CD4-positive, CD25-positive, alpha-beta regulatory T cell (primary cell): ENCODE measurements around the gene PCSK6. TPM values are rescaled to one million over a fixed set of nuclear protein-coding genes. Genes with fewer than 3 reads are reported as not detected.

Experiments used
- ATAC-seq, 2 donors: fragments of 150-1000 bp; cut with Tn5 transposase; one replicate each; pipeline ENCODE4 v1.10.0; 2021; ENCODE audit warnings: low read depth in 2 of 2, moderate number of reproducible peaks in 2 of 2, moderate library complexity in 1 of 2
- DNase-seq, 3 donors: peaks; one replicate each; pipeline versions ENCODE4 v3.0.0 to v3.0.0-alpha.2; 2012 to 2022; ENCODE audit warnings: mixed read lengths in 1 of 3
- H3K27ac ChIP-seq: one replicate; pipeline ENCODE4 v1.7.0; 2013; ENCODE audit warnings: mild to moderate bottlenecking, low read length; ENCODE audit not compliant: insufficient read depth, poor library complexity, severe bottlenecking
- H3K27me3 ChIP-seq: one replicate; pipeline ENCODE4 v1.7.0; 2013; ENCODE audit warnings: low read length; ENCODE audit not compliant: control insufficient read depth, insufficient read depth
- H3K36me3 ChIP-seq: one replicate; pipeline ENCODE4 v1.7.0; 2013; ENCODE audit warnings: mild to moderate bottlenecking, low read length, moderate library complexity; ENCODE audit not compliant: control insufficient read depth, insufficient read depth
- H3K4me1 ChIP-seq: 2 replicates; pipeline ENCODE4 v1.7.0; 2013; ENCODE audit warnings: mild to moderate bottlenecking, low read length; ENCODE audit not compliant: insufficient read depth, control insufficient read depth, poor library complexity, severe bottlenecking
- H3K4me3 ChIP-seq: one replicate; pipeline ENCODE4 v1.7.0; 2013; ENCODE audit warnings: low read depth, mild to moderate bottlenecking, low read length, moderate library complexity
- H3K9me3 ChIP-seq, 2 experiments: 1 replicate in 1 of 2; 2 replicates in 1 of 2; pipeline ENCODE4 v1.7.0; 2013; ENCODE audit warnings: low read length in 2 of 2, mild to moderate bottlenecking in 1 of 2, moderate library complexity in 1 of 2; ENCODE audit not compliant: control insufficient read depth in 2 of 2
- H3K27ac Mint-ChIP-seq, 3 donors: one replicate each; pipeline ENCODE4 v1.8.0; 2020 to 2022; ENCODE audit warnings: mild to moderate bottlenecking in 3 of 3, mixed read lengths in 3 of 3, moderate library complexity in 2 of 3
- H3K27me3 Mint-ChIP-seq: one replicate; pipeline ENCODE4 v1.8.0; 2022; ENCODE audit warnings: mild to moderate bottlenecking, mixed read lengths
- H3K36me3 Mint-ChIP-seq: one replicate; pipeline ENCODE4 v1.8.0; 2020; ENCODE audit warnings: mixed read lengths
- H3K4me1 Mint-ChIP-seq, 4 donors: one replicate each; pipeline ENCODE4 v1.8.0; 2020 to 2022; ENCODE audit warnings: mixed read lengths in 4 of 4, mild to moderate bottlenecking in 1 of 4
- H3K4me3 Mint-ChIP-seq, 4 donors: one replicate each; pipeline ENCODE4 v1.8.0; 2020 to 2022; ENCODE audit warnings: mild to moderate bottlenecking in 4 of 4, mixed read lengths in 4 of 4, moderate library complexity in 3 of 4
- H3K9me3 Mint-ChIP-seq, 7 donors: one replicate each; pipeline ENCODE4 v1.8.0; 2020 to 2022; ENCODE audit warnings: mixed read lengths in 7 of 7, mild to moderate bottlenecking in 3 of 7, moderate library complexity in 2 of 7
- polyA plus RNA-seq, 4 donors: library from polyadenylated mRNA; unstranded; fragments of 300-500 nt; fragmentation: Illumina TruSeq; gene quantifications; one replicate each; pipeline ENCODE4 v1.2.3, GENCODE V29; 2021
- total RNA-seq: library from RNA; stranded (reverse); gene quantifications from one replicate; pipeline ENCODE4 v1.2.3, GENCODE V29; 2022

PCSK6 gene
- total and polyA plus RNA-seq, 5 donors from 2014 or later = 0.07 to 1.1 (median 0.22) TPM; not detected in 1

DNA sequence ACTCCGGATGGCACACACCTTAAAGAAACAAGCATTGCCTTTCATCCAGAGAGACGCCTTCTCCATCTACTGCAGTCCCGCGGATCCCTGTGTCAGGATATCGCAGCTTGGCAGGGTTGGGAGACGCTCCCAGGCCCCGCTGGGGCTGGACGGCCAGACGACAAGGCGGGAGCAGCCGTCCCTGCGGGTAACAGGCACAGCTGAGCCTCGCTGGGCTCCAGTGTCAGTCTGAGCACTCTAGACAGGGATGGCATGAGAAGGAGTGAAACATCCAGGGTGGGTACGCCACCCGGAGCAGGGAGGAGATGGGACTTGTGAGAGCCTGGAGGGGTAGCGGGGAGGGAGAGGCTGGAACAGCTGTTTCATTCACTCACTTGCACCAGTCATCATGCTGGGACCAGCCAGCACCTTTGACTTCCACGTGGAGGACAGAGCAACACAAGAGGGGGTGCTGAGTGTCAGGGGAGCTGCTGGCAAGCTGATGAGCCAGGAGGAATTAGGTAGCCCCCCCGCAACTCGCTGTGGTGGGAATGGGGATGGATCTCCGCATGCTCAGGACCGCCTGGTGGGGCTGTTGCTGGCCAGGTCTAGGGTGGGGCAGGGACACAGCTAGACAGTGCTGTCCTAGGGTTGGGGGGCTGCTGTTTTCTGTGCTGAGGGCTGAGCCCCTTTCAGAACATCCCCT lies 162.9 kb downstream of the PCSK6 start:
- H3K9me3 ChIP-seq = no peaks in the 10 kb centered on the region
- H3K4me1 Mint-ChIP-seq = peaks cover 0 to 2% (median 0%) of the 10 kb centered on the region in 4 donors
- no peak overlapping the region for H3K4me3 Mint-ChIP-seq
- DNase-seq = no peak
- no peak overlapping the region for H3K27ac ChIP-seq
- no peak for ATAC-seq
- peaks cover 2% of the 10 kb centered on the region for H3K27me3 Mint-ChIP-seq
- no peaks in the 10 kb centered on the region for H3K4me1 ChIP-seq
- no peaks in the 10 kb centered on the region for H3K36me3 Mint-ChIP-seq
- H3K36me3 ChIP-seq = no peaks in the 10 kb centered on the region
- H3K27ac Mint-ChIP-seq = no peak overlapping the region
- no peak overlapping the region for H3K4me3 ChIP-seq
- peaks cover 0 to 5% (median 0%) of the 10 kb centered on the region in 7 donors for H3K9me3 Mint-ChIP-seq
- no peaks in the 10 kb centered on the region for H3K27me3 ChIP-seq

GRCh38 chr15:101326026-101326315 lies 163.5 kb downstream of the PCSK6 start:
- DNase-seq (no peak), ATAC-seq (no peak)
- Mint-ChIP-seq H3K27ac (no peak overlapping the region), H3K4me1 (peaks cover 0 to 6% (median 2%) of the 10 kb centered on the region in 4 donors), H3K9me3 (peaks cover 0 to 5% (median 0%) of the 10 kb centered on the region in 7 donors), H3K36me3 (no peaks in the 10 kb centered on the region), H3K27me3 (peaks cover 6% of the 10 kb centered on the region), H3K4me3 (no peak overlapping the region)
- no peaks in the 10 kb centered on the region for H3K27me3 ChIP-seq
- H3K4me1 ChIP-seq = no peaks in the 10 kb centered on the region
- H3K27ac ChIP-seq = no peak overlapping the region
- no peaks in the 10 kb centered on the region for H3K9me3 ChIP-seq
- H3K4me3 ChIP-seq = no peak overlapping the region
- H3K36me3 ChIP-seq = no peaks in the 10 kb centered on the region

DNA sequence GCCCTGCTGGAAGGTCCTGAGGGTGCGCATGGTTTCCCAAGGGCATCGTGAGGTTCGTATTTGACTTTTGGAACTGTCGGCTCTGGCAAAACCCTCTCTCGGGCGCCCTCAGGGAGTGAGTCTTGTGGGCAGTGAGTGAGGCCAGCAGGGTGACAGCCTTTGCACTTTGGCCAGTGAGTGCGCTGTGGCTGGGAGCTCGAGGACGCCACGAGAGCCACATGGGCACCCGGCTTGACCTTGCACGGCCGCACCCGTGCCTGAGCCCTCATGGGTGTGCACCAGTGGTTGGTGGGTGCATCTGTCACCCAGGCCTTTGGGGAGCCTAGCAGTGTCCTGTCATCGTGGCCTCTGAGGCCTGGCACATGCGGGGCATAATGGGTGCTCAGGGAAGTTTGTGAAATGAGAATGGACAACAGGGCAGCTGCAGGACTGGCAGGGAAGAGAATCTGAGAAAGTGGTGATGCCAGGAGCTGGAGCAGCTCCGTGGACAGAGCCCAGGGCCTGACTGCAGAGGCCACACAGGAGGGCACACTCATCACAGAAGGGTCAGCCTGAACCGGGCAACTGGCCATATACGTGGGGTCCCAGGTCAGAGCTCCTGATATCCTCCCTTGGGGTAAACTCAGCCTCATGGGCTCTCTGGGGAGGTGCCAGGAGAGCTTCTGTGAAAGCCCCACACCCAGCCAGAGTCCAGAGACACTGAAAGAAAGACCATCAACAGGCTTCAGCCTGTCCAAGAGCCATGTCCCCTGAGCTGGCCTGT lies 164.1 kb downstream of the PCSK6 start:
- no peaks in the 10 kb centered on the region for H3K36me3 ChIP-seq
- Mint-ChIP-seq H3K4me3 (no peak overlapping the region), H3K36me3 (no peaks in the 10 kb centered on the region), H3K9me3 (peaks cover 0 to 5% (median 0%) of the 10 kb centered on the region in 7 donors), H3K27me3 (peaks cover 11% of the 10 kb centered on the region), H3K27ac (no peak overlapping the region), H3K4me1 (peaks cover 0 to 12% (median 6%) of the 10 kb centered on the region in 4 donors)
- H3K27me3 ChIP-seq = no peaks in the 10 kb centered on the region
- ATAC-seq = no peak
- peaks cover 5% of the 10 kb centered on the region for H3K4me1 ChIP-seq
- no peaks in the 10 kb centered on the region for H3K9me3 ChIP-seq
- no peak overlapping the region for H3K27ac ChIP-seq
- no peak overlapping the region for H3K4me3 ChIP-seq
- no peak for DNase-seq

DNA sequence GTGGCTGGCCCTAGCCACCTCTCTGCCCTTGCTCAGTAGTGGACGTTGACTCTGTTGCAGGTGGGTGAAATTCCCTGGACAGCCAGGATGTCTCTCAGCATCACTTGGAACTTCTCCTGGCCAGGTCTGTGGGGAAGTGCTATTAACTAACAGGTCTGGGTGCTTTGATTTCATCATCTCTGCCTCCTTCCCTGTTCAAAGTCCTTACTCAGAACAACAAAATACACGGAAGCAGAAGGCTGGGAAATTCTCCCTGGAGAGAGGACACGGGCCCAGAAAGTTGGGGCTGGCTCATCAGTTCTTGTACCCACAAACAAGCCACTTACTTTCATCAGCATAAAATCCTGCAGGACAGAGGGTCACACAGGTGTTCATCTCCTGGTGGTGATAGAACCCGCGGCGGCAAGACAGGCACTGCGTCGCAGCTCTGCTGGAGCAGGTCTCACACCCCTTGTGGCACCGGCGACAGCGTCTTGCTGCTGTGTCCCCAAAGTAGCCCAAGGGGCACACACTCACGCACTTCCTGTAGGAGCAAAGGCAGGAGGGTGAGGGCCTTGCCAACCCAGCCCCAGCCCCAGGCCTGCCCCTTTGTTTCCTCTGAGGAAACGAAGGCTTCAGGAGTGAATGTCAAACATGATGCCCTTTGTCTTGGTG lies 164.9 kb downstream of the PCSK6 start:
- Mint-ChIP-seq H3K27ac (no peak overlapping the region), H3K27me3 (peaks cover 15% of the 10 kb centered on the region), H3K9me3 (peaks cover 0 to 4% (median 0%) of the 10 kb centered on the region in 7 donors), H3K4me1 (peaks cover 0 to 16% (median 9%) of the 10 kb centered on the region in 4 donors), H3K4me3 (no peak overlapping the region), H3K36me3 (no peaks in the 10 kb centered on the region)
- Histone ChIP-seq H3K9me3 (no peaks in the 10 kb centered on the region), H3K27ac (no peak overlapping the region), H3K4me1 (peaks cover 9% of the 10 kb centered on the region), H3K36me3 (no peaks in the 10 kb centered on the region), H3K27me3 (no peaks in the 10 kb centered on the region), H3K4me3 (no peak overlapping the region)
- no peak for DNase-seq
- ATAC-seq = no peak

GRCh38 chr15:101323793-101324523 lies 165.5 kb downstream of the PCSK6 start:
- H3K4me1 ChIP-seq = peaks cover 9% of the 10 kb centered on the region
- H3K4me3 Mint-ChIP-seq = no peak overlapping the region
- no peak for ATAC-seq
- DNase-seq = no peak
- peaks cover 22% of the 10 kb centered on the region for H3K27me3 Mint-ChIP-seq
- no peaks in the 10 kb centered on the region for H3K36me3 ChIP-seq
- no peaks in the 10 kb centered on the region for H3K36me3 Mint-ChIP-seq
- no peaks in the 10 kb centered on the region for H3K9me3 ChIP-seq
- no peak overlapping the region for H3K27ac Mint-ChIP-seq
- H3K9me3 Mint-ChIP-seq = peaks cover 0 to 4% (median 0%) of the 10 kb centered on the region in 7 donors
- no peak overlapping the region for H3K27ac ChIP-seq
- H3K4me1 Mint-ChIP-seq = peaks cover 0 to 17% (median 10%) of the 10 kb centered on the region in 4 donors
- no peaks in the 10 kb centered on the region for H3K27me3 ChIP-seq
- H3K4me3 ChIP-seq = no peak overlapping the region

GRCh38 chr15:101322854-101323477 lies 166.5 kb downstream of the PCSK6 start:
- Histone ChIP-seq H3K27me3 (no peaks in the 10 kb centered on the region), H3K36me3 (no peaks in the 10 kb centered on the region), H3K9me3 (no peaks in the 10 kb centered on the region), H3K27ac (no peak overlapping the region), H3K4me3 (no peak overlapping the region), H3K4me1 (peaks cover 9% of the 10 kb centered on the region)
- DNase-seq = no peak
- no peaks in the 10 kb centered on the region for H3K36me3 Mint-ChIP-seq
- H3K27ac Mint-ChIP-seq = no peak overlapping the region
- H3K9me3 Mint-ChIP-seq = peaks cover 0 to 2% (median 0%) of the 10 kb centered on the region in 7 donors
- no peak for ATAC-seq
- H3K4me1 Mint-ChIP-seq = peaks cover 0 to 17% (median 10%) of the 10 kb centered on the region in 4 donors
- H3K27me3 Mint-ChIP-seq = peaks cover 29% of the 10 kb centered on the region
- H3K4me3 Mint-ChIP-seq = no peak overlapping the region

DNA sequence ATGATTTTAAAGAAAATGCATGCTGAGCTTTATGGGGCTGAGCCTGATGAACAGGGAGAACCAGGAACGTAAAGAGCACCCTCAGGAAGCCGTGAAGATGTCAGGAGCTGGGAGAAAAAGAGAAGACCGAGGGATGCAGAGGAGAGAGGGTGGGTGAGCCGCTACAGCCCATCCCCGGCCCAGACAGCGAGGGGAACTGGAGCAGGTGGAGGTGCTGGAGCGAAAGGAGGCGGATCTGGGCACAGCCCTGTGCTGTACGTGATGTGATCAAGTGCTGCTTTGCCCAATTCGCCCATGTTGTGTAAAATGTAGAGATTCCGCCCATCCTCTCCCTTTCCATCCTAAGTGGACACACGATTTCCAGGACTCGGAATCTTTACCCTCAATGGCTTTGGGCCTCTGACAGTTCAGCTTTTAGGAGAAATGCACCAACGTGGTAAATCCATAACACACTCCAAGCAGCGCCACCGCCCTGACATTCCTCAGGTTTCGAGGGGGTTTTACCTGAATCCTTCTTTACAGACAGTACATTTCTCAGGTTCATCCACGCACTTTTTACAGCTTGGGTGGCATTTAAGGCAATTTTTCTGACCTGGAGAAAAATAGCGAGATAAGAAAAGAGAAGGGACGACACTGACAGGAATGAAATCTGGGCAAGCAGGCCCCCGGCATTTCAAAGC lies 167.4 kb downstream of the PCSK6 start:
- H3K27ac ChIP-seq = no peak overlapping the region
- DNase-seq = no peak
- H3K27ac Mint-ChIP-seq = no peak overlapping the region
- peaks cover 9% of the 10 kb centered on the region for H3K4me1 ChIP-seq
- H3K9me3 ChIP-seq = no peaks in the 10 kb centered on the region
- H3K4me1 Mint-ChIP-seq = peaks cover 0 to 17% (median 10%) of the 10 kb centered on the region in 4 donors
- H3K27me3 ChIP-seq = no peaks in the 10 kb centered on the region
- no peak for ATAC-seq
- no peaks in the 10 kb centered on the region for H3K36me3 Mint-ChIP-seq
- no peak overlapping the region for H3K4me3 Mint-ChIP-seq
- no peaks in the 10 kb centered on the region for H3K36me3 ChIP-seq
- peaks cover 29% of the 10 kb centered on the region for H3K27me3 Mint-ChIP-seq
- no peak overlapping the region for H3K4me3 ChIP-seq
- no peaks in the 10 kb centered on the region for H3K9me3 Mint-ChIP-seq
